ENCODE data around the gene ACTC1.

GRCh38 chr15:34804776-34805175 is 9.4 kb upstream of the ACTC1 start:
- TF ChIP-seq SIN3A (IDR thresholded peaks at IDR 0.05; ENCODE audit: borderline replicate concordance, insufficient read depth, low read depth, low read length) = no peak
- no peak for TF ChIP-seq CTCF (IDR thresholded peaks at IDR 0.05)
- no peak for TF ChIP-seq POLR2AphosphoS5 (IDR thresholded peaks at IDR 0.05; ENCODE audit: low read depth, low read length)
- TF ChIP-seq REST (IDR thresholded peaks at IDR 0.05; ENCODE audit: insufficient read depth in 1 of 2, low read depth in 2 of 2, low read length in 1 of 2) = no peak

Data from Panc1 (cell line).